ENCODE results near the gene ATG10. TPM values are rescaled to one million over a fixed set of nuclear protein-coding genes. Genes with fewer than 3 reads are reported as not detected.

The ATG10 gene
- total RNA-seq, 1 donor from 2014 or later, result 8.7 TPM

DNA sequence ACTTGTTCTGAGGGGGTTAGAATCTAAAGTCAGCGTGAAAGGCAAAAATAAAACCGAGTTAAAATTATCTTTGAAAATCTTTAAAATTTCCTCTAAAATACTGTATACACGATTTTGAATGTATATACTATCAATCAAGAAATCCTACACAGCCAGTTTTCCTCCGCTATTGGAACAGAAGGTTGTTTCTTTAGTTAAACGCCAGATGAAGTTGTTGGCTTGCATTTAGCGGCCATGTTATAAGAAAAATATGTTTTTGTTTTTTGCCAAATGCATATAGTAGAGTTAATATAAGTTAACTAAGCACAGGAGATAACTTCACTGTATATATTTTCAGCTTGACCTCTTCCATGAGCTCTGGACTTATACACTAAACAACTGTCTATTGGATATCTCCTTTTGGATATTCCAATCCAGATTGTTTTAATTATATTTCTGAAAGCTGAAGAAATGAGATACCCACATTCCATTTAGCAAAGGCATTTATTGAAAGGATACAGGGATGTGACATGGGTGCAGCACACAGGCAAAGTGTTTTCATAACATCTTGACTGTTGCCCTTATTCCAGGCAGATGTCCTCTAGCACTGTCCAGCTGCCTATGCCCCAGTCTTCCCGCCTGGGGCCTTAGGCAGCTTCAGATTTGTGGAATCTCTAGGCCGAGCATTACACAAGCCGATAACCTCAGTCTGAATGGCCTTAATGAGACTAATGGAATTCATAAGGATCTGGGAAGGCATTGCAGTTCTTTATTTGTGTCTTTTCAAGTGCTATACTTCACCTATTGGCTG lies 10.0 kb upstream of the ATG10 start:
- Mint-ChIP-seq H3K36me3 (no peaks in the 10 kb centered on the region), H3K9me3 (no peaks in the 10 kb centered on the region), H3K27ac (no peak overlapping the region), H3K27me3 (no peaks in the 10 kb centered on the region), H3K4me1 (ENCODE audit: unreplicated experiment) (peaks cover 5% of the 10 kb centered on the region), H3K4me3 (no peak overlapping the region)
- TF ChIP-seq, protein P1, sequence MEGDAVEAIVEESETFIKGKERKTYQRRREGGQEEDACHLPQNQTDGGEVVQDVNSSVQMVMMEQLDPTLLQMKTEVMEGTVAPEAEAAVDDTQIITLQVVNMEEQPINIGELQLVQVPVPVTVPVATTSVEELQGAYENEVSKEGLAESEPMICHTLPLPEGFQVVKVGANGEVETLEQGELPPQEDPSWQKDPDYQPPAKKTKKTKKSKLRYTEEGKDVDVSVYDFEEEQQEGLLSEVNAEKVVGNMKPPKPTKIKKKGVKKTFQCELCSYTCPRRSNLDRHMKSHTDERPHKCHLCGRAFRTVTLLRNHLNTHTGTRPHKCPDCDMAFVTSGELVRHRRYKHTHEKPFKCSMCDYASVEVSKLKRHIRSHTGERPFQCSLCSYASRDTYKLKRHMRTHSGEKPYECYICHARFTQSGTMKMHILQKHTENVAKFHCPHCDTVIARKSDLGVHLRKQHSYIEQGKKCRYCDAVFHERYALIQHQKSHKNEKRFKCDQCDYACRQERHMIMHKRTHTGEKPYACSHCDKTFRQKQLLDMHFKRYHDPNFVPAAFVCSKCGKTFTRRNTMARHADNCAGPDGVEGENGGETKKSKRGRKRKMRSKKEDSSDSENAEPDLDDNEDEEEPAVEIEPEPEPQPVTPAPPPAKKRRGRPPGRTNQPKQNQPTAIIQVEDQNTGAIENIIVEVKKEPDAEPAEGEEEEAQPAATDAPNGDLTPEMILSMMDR (conservative IDR thresholded peaks at IDR 0.05), result no peak
- no peak for DNase-seq (ENCODE audit: extremely low spot score, unreplicated experiment)

DNA sequence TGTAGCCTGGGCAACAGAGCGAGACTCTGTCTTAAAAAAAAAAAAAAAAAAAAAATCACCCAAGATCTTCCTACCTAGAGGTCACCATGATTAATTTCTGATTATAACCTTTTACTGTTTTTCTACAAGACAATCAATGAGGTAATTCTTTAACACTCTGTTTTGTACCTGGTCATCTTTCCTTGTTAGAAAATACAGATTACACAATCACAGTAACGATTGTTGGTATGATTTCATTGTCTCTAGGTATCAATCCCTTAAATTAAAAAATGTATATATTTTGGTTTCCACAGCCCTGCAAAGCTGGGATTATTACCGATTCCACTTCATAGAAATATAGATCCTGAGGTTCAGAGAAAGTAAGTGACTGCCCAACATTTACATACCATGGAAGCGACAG lies 8.3 kb upstream of the ATG10 start:
- no peak overlapping the region for H3K27ac Mint-ChIP-seq
- H3K9me3 Mint-ChIP-seq, result no peaks in the 10 kb centered on the region
- no peaks in the 10 kb centered on the region for H3K36me3 Mint-ChIP-seq
- TF ChIP-seq, protein P1 (conservative IDR thresholded peaks at IDR 0.05), result no peak
- no peak overlapping the region for H3K4me3 Mint-ChIP-seq
- DNase-seq (ENCODE audit: extremely low spot score, unreplicated experiment), result no peak
- H3K27me3 Mint-ChIP-seq, result no peaks in the 10 kb centered on the region
- H3K4me1 Mint-ChIP-seq (ENCODE audit: unreplicated experiment), result peaks cover 5% of the 10 kb centered on the region

DNA sequence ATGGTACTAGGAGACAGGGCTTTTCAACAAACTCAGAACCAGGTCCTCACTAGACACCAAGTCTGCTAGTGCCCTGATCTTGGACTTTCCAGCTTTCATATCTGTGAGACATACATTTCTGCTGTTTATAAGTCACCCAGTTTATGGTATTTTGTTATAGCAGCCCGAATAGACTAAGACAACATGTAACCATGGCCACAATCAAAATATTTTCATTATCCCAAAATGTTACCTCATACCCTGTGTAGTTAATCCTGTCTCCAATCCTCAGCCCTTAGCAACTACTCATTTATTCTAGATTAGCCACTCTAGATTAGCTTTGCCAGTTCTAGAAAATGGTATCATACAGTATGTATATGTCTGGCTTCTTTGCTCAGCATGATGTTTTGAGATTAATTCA lies 6.3 kb upstream of the ATG10 start:
- TF ChIP-seq, protein P1 (conservative IDR thresholded peaks at IDR 0.05), result no peak
- no peaks in the 10 kb centered on the region for H3K27me3 Mint-ChIP-seq
- no peak overlapping the region for H3K27ac Mint-ChIP-seq
- DNase-seq (ENCODE audit: extremely low spot score, unreplicated experiment), result no peak
- H3K4me1 Mint-ChIP-seq (ENCODE audit: unreplicated experiment), result peaks cover 14% of the 10 kb centered on the region
- H3K36me3 Mint-ChIP-seq, result no peaks in the 10 kb centered on the region
- no peaks in the 10 kb centered on the region for H3K9me3 Mint-ChIP-seq
- no peak overlapping the region for H3K4me3 Mint-ChIP-seq

DNA sequence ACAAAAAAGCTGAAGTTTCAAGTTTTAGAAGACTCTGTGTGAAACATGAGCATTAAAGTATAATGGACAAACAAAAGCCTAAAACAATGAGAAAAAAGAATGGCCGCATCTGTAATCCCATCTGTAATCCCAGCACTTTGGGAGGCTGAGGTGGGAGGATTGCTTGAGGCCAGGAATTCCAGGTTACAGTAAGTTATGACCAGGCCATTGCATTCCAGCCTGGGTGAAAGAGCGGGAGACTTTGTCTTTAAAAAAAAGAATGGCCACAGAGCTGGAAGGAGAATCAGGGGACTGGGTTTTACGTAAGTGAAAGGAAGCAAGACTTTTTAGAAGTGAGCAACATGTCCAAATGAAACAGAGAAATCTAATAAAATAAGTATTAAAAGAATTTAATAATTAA lies 2.6 kb upstream of the ATG10 start:
- Mint-ChIP-seq H3K4me3 (no peak overlapping the region), H3K27me3 (no peaks in the 10 kb centered on the region), H3K9me3 (no peaks in the 10 kb centered on the region), H3K4me1 (ENCODE audit: unreplicated experiment) (peaks cover 28% of the 10 kb centered on the region), H3K27ac (peak overlapping the region; percentile 51), H3K36me3 (no peaks in the 10 kb centered on the region)
- no peak for DNase-seq (ENCODE audit: extremely low spot score, unreplicated experiment)
- TF ChIP-seq, protein P1 (conservative IDR thresholded peaks at IDR 0.05), result no peak

DNA sequence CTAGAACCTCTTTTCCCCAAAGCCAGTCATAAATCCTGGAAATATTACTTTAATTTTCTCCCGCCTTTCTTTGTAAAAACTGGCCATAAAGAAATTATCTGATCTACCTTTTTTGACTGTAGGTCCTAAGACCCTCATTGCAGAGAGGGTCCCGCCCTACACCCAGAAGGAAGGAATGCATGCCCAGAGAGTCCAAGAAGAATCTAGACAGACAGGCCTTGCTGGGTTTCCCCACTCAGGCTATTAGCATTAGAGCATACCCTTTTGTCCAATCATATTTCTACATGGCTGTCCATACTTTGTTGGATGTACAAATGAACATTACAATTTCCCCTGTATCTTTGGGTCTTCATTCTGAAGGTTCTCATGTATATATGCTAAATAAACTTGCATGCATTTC lies 1.9 kb upstream of the ATG10 start:
- Mint-ChIP-seq H3K27ac (peak overlapping the region; percentile 61), H3K27me3 (no peaks in the 10 kb centered on the region), H3K36me3 (no peaks in the 10 kb centered on the region), H3K4me3 (peak overlapping the region; percentile 72), H3K4me1 (ENCODE audit: unreplicated experiment) (peaks cover 28% of the 10 kb centered on the region), H3K9me3 (no peaks in the 10 kb centered on the region)
- DNase-seq (ENCODE audit: extremely low spot score, unreplicated experiment), result no peak
- TF ChIP-seq, protein P1 (conservative IDR thresholded peaks at IDR 0.05), result no peak
